HG03095 (cell line): ENCODE results near the gene ACER1.

Experiments
- ATAC-seq: cut with Tn5 transposase; IDR thresholded peaks from one replicate; pipeline ENCODE4 v1.9.1; 2021; ENCODE audit warnings: moderate library complexity; ENCODE audit not compliant: unreplicated experiment

ACER1 gene

GRCh38 chr19:6269101-6269886, 64.1 kb downstream of the ACER1 start:
- no peak for ATAC-seq

GRCh38 chr19:6268382-6268771, 65.0 kb downstream of the ACER1 start:
- no peak for ATAC-seq

- ATAC-seq: no peak
Measured at GRCh38 chr19:6267552-6268381, 65.6 kb downstream of the ACER1 start.

- ATAC-seq: no peak
Measured at GRCh38 chr19:6264803-6265202, 68.6 kb downstream of the ACER1 start.

GRCh38 chr19:6263735-6264444, 69.5 kb downstream of the ACER1 start:
- no peak for ATAC-seq

- no peak for ATAC-seq
Measured at GRCh38 chr19:6263306-6263705, 70.1 kb downstream of the ACER1 start.

GRCh38 chr19:6262519-6262918, 70.9 kb downstream of the ACER1 start:
- no peak for ATAC-seq

- no peak for ATAC-seq
Measured at GRCh38 chr19:6261883-6262282, 71.5 kb downstream of the ACER1 start.

GRCh38 chr19:6260912-6261650, 72.3 kb downstream of the ACER1 start:
- ATAC-seq: no peak

GRCh38 chr19:6260376-6260775, 73.0 kb downstream of the ACER1 start:
- no peak for ATAC-seq

- no peak for ATAC-seq
Measured at GRCh38 chr19:6259312-6259861, 74.0 kb downstream of the ACER1 start.

GRCh38 chr19:6258812-6259311, 74.5 kb downstream of the ACER1 start:
- no peak for ATAC-seq
